Right renal pelvis (tissue), 4 donors: Measurements from ENCODE around the gene ETV1. TPM values are rescaled to one million over a fixed set of nuclear protein-coding genes. Genes with fewer than 3 reads are reported as not detected.

Experiments used
- DNase-seq, 4 donors: peaks; one replicate each; pipeline ENCODE4 v3.0.0-alpha.2; 2013; ENCODE audit warnings: low read depth in 4 of 4, low spot score in 3 of 4, missing footprints in 1 of 4
- polyA plus RNA-seq, 4 donors: library from polyadenylated mRNA; unstranded; fragments of 120-200 nt; gene quantifications; one replicate each; pipeline ENCODE4 v1.2.1, GENCODE V29; 2013; ENCODE audit not compliant: insufficient read length in 4 of 4

ETV1 gene
- polyA plus RNA-seq, 4 donors = 29.3 to 46.0 (median 36.7) TPM

DNA sequence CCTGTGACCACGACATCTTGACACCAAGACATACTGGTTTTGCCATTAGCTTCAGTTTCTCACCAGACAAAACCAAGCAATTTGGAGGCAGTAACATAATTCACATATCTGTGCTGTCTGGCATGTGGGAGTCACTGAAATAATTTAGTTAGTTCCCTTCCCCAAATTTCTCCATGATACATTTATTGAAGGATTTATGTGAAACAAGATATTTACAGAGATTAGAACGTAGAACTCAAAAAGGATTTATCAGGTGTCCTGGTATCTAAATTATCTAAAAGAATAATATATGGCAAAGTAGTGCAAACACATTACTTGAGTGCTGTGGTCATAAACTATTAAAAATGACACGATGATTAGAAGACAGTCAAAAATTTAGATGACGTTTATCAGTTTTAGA lies 98.7 kb downstream of the ETV1 start:
- no peak for DNase-seq

DNA sequence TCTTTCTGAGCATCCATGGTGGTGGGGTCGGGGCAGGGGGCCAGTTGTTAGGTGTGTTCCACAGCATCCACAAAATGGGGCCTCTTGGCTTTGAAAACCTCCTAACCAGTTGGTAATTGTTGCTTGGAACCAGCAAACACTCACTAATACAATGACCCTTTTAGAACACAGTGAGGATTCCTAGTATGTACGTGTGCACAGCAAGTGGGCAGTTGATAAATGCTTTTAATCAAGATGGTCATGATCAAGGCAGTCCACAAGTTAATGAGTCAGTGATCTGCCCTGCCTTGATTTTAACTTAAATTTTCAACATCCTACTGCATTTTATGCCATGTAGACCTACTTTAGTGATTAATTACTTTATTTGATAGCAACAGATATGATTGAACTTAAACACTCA lies 103.1 kb downstream of the ETV1 start:
- DNase-seq = no peak

DNA sequence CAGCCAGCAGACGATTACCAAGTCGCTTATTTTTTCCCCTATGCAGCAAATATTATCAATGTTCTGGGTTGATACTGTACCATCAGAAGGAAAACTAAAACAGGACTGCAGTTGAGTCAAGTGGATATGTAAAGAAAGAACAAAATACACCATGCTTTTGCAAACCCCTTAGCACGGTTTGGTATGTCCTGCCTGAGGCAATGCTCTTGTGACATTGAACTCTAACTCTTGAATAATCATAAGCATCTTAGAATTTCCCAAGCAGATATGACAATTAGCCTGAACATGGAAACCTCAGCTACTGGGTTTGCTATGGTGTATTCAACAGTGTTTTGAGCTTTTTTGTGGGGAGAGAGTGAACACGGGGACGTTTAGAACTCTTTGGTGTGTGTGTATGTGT lies 107.4 kb downstream of the ETV1 start:
- no peak for DNase-seq

DNA sequence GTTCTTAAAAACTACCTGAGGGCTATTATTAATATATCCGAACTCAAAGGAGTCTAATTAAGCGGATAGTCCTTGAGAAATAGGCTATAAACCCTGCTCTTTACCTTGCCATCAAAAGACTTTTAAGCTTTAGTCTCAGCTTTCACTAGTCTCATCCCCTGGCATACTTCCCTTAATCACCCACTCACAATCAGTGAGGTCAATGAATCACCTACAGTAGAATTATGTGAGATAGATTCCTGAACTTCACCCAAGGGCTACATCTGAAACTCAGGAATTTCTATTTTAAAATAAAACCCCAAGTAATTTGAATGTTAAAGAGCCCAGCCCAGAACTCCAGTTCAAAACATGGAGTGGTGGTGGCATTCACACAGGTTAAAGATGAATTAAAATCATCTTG lies 108.7 kb downstream of the ETV1 start:
- no peak for DNase-seq

DNA sequence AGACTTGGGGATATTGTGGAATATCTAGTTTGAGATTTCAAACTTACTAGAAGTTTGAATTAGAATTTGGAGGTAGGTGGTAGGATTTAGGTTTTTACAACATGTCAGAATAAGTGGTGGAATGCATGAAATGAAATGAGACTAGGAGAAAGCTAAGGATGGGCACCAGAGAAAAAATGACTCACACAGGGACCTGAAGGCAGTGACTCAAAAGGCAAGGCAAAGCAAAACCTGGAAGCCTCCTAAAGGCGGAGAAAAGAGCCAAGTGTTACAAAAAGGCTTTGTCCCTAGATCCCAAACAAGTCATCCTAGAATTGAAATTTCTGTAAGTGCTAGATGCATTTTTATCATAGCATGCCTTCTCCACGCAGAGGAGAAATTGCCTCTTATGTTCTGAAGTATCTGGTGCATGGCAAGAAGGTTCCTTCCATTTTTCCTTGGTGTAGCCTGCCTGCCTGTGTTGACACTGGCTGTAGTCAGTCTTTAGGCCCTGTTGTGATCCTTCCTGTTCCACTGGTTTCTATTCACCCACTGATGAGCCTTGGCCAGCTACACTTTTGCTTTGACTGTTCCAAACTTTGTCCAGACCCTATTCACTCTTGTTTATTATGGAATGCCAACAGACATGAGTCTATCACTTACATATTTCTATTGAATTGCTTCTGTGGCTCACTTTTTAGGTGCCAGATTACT lies 109.3 kb downstream of the ETV1 start:
- no peak for DNase-seq

DNA sequence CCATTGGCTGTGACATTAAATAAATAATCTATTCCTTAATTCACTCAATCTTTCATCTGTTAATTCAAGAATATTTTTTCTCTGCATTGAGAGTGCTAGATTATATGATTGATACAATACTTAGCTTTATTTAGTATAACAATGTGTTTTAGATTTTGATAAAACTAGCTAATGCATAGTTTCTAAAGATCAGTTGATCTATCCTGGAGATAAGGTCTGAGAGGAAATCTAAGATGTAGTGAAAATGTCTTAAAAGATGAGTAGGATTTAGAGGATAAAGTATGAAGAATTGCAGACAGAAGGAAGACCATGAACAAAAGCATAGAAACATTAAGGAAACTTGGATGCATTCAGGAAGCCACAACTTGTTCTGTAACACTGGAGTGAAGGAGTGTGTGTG lies 110.3 kb downstream of the ETV1 start:
- DNase-seq = no peak

DNA sequence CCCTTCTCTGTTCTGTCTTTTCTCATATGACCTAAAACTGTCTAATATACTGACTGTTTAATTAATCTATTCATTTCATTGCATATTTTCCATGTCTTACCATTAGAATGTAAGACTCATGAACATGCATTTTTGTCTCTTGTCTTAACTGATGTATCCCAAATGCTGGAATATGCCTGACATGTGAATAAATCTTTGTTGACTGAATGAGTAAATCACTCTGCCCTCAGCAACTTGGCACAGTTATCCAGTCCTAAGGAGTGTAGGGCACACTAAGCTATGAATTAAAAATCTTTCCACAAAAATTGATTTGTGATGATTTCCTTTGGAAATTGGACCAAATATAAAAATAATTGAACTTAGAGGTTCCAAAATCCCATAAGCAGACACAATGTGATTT lies 111.3 kb downstream of the ETV1 start:
- no peak for DNase-seq

DNA sequence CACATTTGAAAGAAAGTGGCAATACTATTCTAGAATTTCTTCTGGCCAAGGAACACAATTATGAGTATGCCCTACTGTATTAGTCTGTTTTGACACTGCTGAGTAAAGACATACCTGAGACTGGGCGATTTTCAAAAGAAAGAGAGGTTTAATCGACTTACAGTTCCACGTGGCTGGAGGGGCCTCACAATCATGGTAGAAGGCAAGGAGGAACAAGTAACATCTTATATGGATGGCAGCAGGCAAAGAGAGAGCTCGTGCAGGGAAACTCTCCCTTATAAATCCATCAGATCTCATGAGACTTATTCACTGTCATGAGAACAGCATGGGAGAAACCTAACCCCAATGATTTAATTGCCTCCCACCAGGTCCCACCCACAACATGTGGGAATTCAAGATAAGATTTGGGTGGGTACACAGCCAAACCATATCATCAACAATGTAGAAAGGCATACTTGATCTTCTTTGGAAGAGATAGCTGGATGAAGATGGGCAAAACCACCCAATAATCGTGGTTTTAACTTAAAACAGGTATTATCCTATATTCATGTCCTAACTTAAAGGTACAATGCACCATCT lies 113.9 kb downstream of the ETV1 start:
- no peak for DNase-seq

DNA sequence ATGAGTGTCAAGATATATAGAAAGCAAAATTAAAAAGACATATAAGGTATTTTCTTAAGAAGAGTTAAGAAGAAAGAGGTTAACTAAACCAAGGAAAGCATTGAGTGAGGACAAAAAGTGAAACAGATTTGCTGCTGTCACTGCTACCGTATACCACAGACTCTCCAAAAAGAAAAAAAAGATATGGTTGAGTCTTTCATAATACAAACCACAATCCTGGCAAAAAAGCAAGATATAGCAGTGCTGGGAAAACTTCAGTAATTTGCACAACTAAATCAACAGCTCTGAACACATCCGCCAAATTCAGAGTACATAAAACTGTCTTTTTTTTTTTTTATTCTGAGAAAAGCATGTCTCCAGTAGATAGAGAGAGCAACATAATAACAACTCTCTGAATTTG lies 114.7 kb downstream of the ETV1 start:
- peak in 1 of 4 donors; percentile 6 for DNase-seq

DNA sequence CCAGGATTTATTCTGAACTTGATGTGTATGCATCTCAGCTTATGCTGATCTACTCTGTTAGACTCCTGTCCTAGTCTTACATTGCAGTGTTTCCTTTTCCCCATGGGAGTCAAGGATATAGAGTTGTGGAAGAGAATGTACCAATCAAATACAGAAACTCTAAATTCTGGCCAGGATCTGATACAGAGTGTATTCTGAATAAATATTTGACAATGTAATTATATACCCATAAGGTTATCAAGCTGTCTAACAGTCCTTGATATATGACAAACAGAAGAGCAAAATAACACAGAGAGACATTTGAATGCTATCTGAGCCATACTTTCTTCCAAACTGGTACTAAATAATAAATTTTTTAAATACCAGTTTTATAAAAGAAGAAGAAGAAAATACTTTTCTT lies 116.8 kb downstream of the ETV1 start:
- DNase-seq = no peak

DNA sequence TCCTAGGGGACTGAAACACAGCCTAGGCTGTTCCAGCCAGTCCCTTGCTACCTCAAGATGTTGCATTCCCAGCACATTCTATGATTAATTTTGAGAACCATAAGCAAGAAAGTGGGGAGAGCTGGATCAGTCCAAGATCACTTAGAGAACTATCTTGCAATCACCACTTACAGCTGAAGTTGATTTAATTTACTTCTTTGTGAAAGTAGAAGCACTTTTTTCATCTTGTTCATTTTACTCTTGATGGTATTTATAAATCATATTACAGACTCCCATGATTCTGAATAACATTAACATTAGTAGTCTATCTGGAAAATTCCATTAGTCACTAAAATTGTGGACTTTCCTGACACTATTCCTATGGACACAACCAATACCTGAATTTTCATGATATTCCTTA lies 118.5 kb downstream of the ETV1 start:
- no peak for DNase-seq

DNA sequence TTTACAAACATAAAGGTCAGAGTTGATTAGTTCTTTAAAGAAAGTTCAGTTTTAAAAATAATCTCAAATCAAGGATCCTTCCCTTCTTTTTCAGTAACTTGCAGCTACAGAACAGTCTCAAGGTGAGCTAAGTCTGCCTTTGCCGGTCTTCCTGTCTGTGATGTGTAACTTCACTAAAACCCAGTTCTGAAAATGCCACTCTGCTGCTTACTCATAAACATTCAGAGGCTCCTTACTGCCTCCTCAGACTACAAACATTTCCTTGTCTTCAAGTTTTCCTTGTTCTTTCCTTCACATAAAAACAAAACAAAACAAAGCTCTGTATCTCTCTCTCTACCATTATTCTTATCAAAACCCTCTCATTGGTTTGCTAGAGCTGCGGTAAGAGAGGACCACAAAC lies 128.7 kb downstream of the ETV1 start:
- no peak for DNase-seq

DNA sequence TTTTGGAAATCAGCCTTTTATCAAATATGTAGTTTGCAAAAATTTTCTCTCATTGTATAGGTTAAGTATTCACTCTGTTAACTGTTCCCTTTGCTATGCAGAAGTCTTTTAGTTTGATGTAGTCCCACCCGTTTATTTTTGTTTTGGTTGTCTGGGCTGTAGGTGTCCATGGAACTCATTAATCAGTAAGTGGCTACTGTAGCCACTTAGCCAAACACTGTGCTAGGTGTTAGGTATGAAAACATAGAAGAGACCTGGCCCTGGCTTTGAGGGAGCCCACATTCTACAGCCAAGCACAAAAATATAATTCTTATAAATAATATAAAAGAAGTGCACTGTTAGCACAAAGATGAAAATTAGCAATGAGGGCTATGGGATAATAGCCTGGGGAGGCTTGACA lies 133.5 kb downstream of the ETV1 start:
- no peak for DNase-seq

DNA sequence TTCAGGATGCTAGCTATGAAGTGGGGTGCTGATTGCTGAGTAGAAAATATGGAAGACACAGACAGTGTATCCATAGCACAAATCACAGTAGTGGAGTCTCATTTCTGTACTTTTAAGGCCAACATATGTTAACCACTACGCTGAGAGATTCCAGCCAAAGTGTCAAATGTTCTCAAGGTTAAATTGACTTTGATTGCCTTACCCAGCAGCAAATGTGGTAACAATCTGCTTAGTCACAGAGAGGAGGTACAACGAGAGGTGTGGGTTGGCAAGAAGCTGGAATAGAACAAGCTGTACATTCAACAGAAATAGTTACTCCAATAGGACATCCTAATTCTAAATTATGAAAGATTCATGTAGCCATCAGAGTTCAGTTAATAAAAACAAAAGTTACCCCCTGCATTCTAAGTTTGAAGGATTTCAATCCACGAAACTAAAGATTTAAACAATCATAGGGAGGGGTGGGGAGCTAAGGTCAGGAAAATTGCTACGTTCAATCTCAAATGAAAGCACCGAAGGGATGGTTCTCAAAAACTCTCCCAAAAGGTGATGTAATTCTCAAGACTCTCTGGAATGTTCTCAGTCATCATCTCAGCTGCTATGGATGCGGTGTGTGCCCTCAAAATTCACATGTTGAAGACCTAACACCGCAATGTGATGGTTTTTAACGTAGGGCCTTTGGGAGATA lies 137.0 kb downstream of the ETV1 start:
- DNase-seq = no peak

DNA sequence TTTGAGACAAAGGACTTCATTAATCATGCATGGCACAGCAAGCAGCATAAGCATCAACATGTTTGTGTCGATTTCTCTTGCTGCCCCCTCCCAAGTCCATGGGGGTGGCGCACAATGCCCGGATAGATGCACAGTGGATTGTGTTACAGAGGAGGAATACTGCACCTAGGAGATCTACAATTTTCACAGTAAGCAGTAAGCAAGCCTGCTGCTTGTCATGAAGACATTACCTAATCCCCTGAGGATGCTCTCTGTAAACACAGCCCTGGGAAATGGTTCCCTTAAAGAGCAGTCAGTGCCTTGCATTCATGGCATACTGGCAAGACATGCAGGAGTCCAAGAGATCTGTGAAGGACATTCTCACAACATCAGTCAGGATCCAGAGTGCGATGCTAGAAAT lies 137.7 kb downstream of the ETV1 start:
- no peak for DNase-seq

DNA sequence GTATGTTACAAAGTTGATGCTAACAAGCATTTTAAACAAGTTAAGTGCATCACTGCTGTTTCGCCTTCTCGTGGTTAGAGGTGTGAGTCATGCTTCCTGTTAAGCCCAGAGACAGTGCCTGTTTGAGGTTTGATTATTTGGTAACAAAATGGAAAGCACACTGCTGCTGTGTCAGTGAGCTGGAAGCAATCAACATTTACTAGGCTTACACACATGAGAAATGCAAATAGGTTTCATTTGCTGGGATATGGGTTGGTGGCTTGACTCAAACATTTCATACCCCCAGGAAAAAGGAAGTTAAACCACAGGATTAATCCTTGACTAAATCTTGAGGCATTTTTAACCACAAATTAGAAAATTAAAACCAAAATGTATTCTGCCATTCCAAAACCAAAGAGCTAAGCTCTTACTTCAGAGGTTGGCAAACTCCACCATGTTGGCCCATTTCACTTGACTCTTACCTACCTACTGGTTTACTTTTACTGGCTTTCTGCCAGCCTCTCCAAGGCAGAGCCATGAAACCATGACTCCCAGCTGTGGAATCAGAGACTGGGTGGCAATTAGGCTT lies 139.2 kb downstream of the ETV1 start:
- no peak for DNase-seq

DNA sequence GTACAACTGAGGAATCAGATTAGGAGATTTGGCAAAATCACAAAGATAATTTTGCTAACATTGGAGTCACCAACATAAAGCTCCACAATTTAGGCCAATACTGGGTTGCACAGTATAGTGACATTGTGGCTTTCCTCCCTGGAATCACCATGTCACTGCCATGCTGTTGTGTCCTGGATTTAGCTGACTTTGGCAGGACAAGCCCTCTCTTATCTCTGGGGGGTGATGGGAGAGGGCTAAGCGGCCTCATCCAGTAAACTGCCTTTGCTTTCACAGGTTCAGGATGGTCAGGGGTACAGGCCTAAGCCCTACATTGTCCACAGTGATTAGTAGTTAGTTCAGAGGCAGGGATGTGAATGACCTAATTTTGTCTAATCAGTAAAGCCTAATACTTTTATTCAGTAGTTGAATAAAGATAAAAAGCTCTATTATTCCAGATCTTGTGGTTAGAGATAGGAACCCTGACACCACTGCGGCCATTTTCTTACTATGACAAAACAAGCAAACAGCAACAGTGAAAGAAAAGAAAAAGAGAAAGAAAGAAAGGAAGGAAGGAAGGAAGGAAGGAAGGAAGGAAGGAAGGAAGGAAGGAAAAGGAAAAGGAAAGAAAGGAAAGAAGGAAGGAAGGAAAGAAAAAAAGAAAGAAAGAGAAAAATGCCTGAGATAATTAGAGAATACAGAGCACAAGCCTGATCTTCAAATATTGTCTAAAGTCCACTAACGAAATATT lies 140.1 kb downstream of the ETV1 start:
- no peak for DNase-seq

DNA sequence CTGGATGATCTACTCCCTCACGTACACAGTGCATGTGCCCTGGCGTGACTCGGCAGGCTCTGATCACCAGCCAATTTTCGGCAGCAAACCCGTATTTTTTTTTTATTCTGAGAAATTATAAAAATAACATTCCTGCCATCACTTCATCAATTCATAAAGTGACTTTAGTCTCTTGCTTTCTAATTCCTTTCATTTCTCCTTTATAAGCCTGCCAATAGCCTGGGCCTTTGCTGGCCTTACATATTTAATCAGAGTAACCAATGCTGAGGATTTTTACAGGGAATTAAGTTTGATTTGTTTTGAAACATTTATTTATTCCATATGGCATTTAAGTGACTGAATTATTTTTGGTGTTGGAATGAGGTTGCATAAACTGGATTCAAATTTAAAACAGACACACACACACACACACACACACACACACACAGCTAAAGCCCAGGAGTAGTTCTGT lies 140.8 kb downstream of the ETV1 start:
- DNase-seq = no peak

DNA sequence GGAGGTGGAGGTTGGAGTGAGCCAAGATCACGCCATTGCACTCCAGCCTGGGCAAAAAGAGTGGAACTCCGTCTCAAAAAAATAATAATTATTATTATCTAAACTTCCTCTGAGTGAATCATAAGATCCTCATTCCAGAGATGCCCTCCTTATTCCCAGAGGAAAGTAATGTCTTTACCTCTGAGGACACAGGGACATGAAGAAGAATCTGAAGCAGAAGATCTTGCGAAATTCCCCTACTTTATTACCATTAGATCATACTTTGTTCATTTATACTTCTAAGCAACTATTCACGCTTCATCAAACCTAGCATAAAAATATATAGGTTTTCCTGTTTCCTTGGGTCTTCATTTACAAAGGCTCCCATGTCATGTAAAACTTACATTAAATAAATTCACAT lies 143.1 kb downstream of the ETV1 start:
- no peak for DNase-seq

DNA sequence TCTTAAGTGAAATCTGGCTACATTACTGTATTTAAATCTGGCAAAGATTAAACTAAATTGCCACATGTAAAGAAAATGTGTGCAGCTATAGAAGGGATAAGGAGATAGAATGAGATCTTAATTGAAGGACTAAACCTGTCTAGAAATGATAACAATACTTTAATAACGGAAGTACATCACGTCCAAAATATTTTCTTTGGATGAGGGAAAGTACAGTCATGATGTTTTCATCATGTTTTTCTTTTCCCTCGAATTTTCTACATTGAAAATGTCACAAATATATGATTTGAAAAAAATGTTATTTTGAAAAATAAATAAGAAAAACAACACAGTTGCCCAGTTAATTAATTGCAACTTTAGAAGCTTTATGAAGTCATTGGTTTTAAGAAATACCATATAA lies 143.9 kb downstream of the ETV1 start:
- no peak for DNase-seq

DNA sequence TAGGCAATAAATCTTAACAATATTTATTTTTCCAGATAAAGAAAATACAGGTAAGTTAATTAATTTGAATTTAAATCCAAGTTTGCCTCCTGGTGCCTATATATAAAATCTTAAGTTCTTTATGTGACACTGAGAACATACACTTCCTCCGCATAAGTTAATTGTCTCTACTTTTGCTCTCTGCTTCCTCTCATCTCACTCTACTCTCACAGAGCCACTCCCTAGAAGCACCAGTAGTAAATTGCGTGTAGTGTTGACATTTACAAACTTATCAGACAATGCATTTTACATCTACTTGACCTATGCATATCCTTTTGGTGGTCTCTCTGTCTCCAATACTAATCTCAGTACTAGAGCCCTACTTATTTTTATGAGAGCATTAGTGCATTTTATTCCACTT lies 144.5 kb downstream of the ETV1 start:
- DNase-seq = no peak
